ENCODE data around the gene FAXDC2.

Gene FAXDC2

GRCh38 chr5:154860123-154860522, 9.7 kb upstream of the FAXDC2 start:
- peak overlapping the region; percentile 15 for H3K9ac ChIP-seq (ENCODE audit: low read length)
- peaks cover 12% of the 10 kb centered on the region for H3K36me3 ChIP-seq (ENCODE audit: control insufficient read depth, low read depth, low read length)
- no peaks in the 10 kb centered on the region for H3K9me3 ChIP-seq (ENCODE audit: control insufficient read depth, low read depth, low read length)
- peaks cover 10% of the 10 kb centered on the region for H3K4me1 ChIP-seq (ENCODE audit: control insufficient read depth, low read depth, low read length)
- H3K27me3 ChIP-seq (ENCODE audit: control insufficient read depth, insufficient read depth, low read length), result no peaks in the 10 kb centered on the region
- H3K4me3 ChIP-seq (ENCODE audit: low read length), result peak overlapping the region; percentile 94
- H3K27ac ChIP-seq (ENCODE audit: low read length), result no peak overlapping the region

GRCh38 chr5:154858972-154859871, 8.8 kb upstream of the FAXDC2 start:
- H3K27ac ChIP-seq (ENCODE audit: low read length), result peak overlapping the region; percentile 15
- H3K9me3 ChIP-seq (ENCODE audit: control insufficient read depth, low read depth, low read length), result no peaks in the 10 kb centered on the region
- peaks cover 9% of the 10 kb centered on the region for H3K36me3 ChIP-seq (ENCODE audit: control insufficient read depth, low read depth, low read length)
- H3K9ac ChIP-seq (ENCODE audit: low read length), result peak overlapping the region; percentile 97
- H3K4me3 ChIP-seq (ENCODE audit: low read length), result peak overlapping the region; percentile 94
- peaks cover 10% of the 10 kb centered on the region for H3K4me1 ChIP-seq (ENCODE audit: control insufficient read depth, low read depth, low read length)
- no peaks in the 10 kb centered on the region for H3K27me3 ChIP-seq (ENCODE audit: control insufficient read depth, insufficient read depth, low read length)

GRCh38 chr5:154858297-154858971, 8.0 kb upstream of the FAXDC2 start, which contains the start of gene CNOT8:
Gene CNOT8, plus strand, starts transcription at chr5:154858627. Its CDS starts 4,652 bp downstream, at chr5:154863279.
- Histone ChIP-seq H3K36me3 (ENCODE audit: control insufficient read depth, low read depth, low read length) (peaks cover 5% of the 10 kb centered on the region), H3K27me3 (ENCODE audit: control insufficient read depth, insufficient read depth, low read length) (no peaks in the 10 kb centered on the region), H3K4me1 (ENCODE audit: control insufficient read depth, low read depth, low read length) (peaks cover 10% of the 10 kb centered on the region)

GRCh38 chr5:154857530-154858296, 7.3 kb upstream of the FAXDC2 start:
- peaks cover 10% of the 10 kb centered on the region for H3K4me1 ChIP-seq (ENCODE audit: control insufficient read depth, low read depth, low read length)
- peak overlapping the region; percentile 92 for H3K27ac ChIP-seq (ENCODE audit: low read length)
- no peaks in the 10 kb centered on the region for H3K36me3 ChIP-seq (ENCODE audit: control insufficient read depth, low read depth, low read length)
- H3K9ac ChIP-seq (ENCODE audit: low read length), result peak overlapping the region; percentile 97
- H3K4me3 ChIP-seq (ENCODE audit: low read length), result peak overlapping the region; percentile 94
- H3K27me3 ChIP-seq (ENCODE audit: control insufficient read depth, insufficient read depth, low read length), result no peaks in the 10 kb centered on the region
- H3K9me3 ChIP-seq (ENCODE audit: control insufficient read depth, low read depth, low read length), result no peaks in the 10 kb centered on the region

More at GRCh38 chr5:154858297-154858971, 8.0 kb upstream of the FAXDC2 start, which contains the start of gene CNOT8:
- H3K4me3 ChIP-seq (ENCODE audit: low read length), result peak within 1 kb of the TSS; percentile 94
- H3K27ac ChIP-seq (ENCODE audit: low read length), result peak within 1 kb of the TSS; percentile 92
- no peaks in the 10 kb centered on the region for H3K9me3 ChIP-seq (ENCODE audit: control insufficient read depth, low read depth, low read length)
- H3K9ac ChIP-seq (ENCODE audit: low read length), result peak within 1 kb of the TSS; percentile 97

- Histone ChIP-seq H3K4me1 (ENCODE audit: control insufficient read depth, low read depth, low read length) (peaks cover 8% of the 10 kb centered on the region), H3K36me3 (ENCODE audit: control insufficient read depth, low read depth, low read length) (no peaks in the 10 kb centered on the region), H3K9me3 (ENCODE audit: control insufficient read depth, low read depth, low read length) (no peaks in the 10 kb centered on the region), H3K9ac (ENCODE audit: low read length) (no peak overlapping the region), H3K4me3 (ENCODE audit: low read length) (peak overlapping the region; percentile 68), H3K27ac (ENCODE audit: low read length) (peak overlapping the region; percentile 60), H3K27me3 (ENCODE audit: control insufficient read depth, insufficient read depth, low read length) (no peaks in the 10 kb centered on the region)
Observed at GRCh38 chr5:154851351-154851750, 948 bp upstream of the FAXDC2 start.

- Histone ChIP-seq H3K36me3 (ENCODE audit: control insufficient read depth, low read depth, low read length) (no peaks in the 10 kb centered on the region), H3K9me3 (ENCODE audit: control insufficient read depth, low read depth, low read length) (no peaks in the 10 kb centered on the region), H3K9ac (ENCODE audit: low read length) (peak overlapping the region; percentile 60), H3K27me3 (ENCODE audit: control insufficient read depth, insufficient read depth, low read length) (no peaks in the 10 kb centered on the region), H3K4me1 (ENCODE audit: control insufficient read depth, low read depth, low read length) (peaks cover 8% of the 10 kb centered on the region), H3K4me3 (ENCODE audit: low read length) (peak overlapping the region; percentile 68), H3K27ac (ENCODE audit: low read length) (no peak overlapping the region)
Observed at GRCh38 chr5:154849791-154850201, 607 bp downstream of the FAXDC2 start.

- Histone ChIP-seq H3K27ac (ENCODE audit: low read length) (no peak overlapping the region), H3K9me3 (ENCODE audit: control insufficient read depth, low read depth, low read length) (no peaks in the 10 kb centered on the region), H3K36me3 (ENCODE audit: control insufficient read depth, low read depth, low read length) (no peaks in the 10 kb centered on the region), H3K4me3 (ENCODE audit: low read length) (peak overlapping the region; percentile 68), H3K9ac (ENCODE audit: low read length) (no peak overlapping the region), H3K27me3 (ENCODE audit: control insufficient read depth, insufficient read depth, low read length) (no peaks in the 10 kb centered on the region), H3K4me1 (ENCODE audit: control insufficient read depth, low read depth, low read length) (peaks cover 8% of the 10 kb centered on the region)
Observed at GRCh38 chr5:154849264-154849785, 1.1 kb downstream of the FAXDC2 start.

GRCh38 chr5:154844809-154845208, 5.6 kb downstream of the FAXDC2 start:
- Histone ChIP-seq H3K4me3 (ENCODE audit: low read length) (no peak overlapping the region), H3K9ac (ENCODE audit: low read length) (no peak overlapping the region), H3K27ac (ENCODE audit: low read length) (no peak overlapping the region)

GRCh38 chr5:154842689-154843530, 7.5 kb downstream of the FAXDC2 start:
- no peak overlapping the region for H3K4me3 ChIP-seq (ENCODE audit: low read length)
- no peaks in the 10 kb centered on the region for H3K4me1 ChIP-seq (ENCODE audit: control insufficient read depth, low read depth, low read length)
- H3K9me3 ChIP-seq (ENCODE audit: control insufficient read depth, low read depth, low read length), result no peaks in the 10 kb centered on the region
- no peak overlapping the region for H3K9ac ChIP-seq (ENCODE audit: low read length)
- H3K27ac ChIP-seq (ENCODE audit: low read length), result no peak overlapping the region
- H3K27me3 ChIP-seq (ENCODE audit: control insufficient read depth, insufficient read depth, low read length), result no peaks in the 10 kb centered on the region
- no peaks in the 10 kb centered on the region for H3K36me3 ChIP-seq (ENCODE audit: control insufficient read depth, low read depth, low read length)

More at GRCh38 chr5:154844809-154845208, 5.6 kb downstream of the FAXDC2 start:
- Histone ChIP-seq H3K4me1 (ENCODE audit: control insufficient read depth, low read depth, low read length) (no peaks in the 10 kb centered on the region), H3K27me3 (ENCODE audit: control insufficient read depth, insufficient read depth, low read length) (no peaks in the 10 kb centered on the region), H3K9me3 (ENCODE audit: control insufficient read depth, low read depth, low read length) (no peaks in the 10 kb centered on the region), H3K36me3 (ENCODE audit: control insufficient read depth, low read depth, low read length) (no peaks in the 10 kb centered on the region)

- H3K9ac ChIP-seq (ENCODE audit: low read length), result no peak overlapping the region
- no peaks in the 10 kb centered on the region for H3K36me3 ChIP-seq (ENCODE audit: control insufficient read depth, low read depth, low read length)
- no peak overlapping the region for H3K4me3 ChIP-seq (ENCODE audit: low read length)
- H3K4me1 ChIP-seq (ENCODE audit: control insufficient read depth, low read depth, low read length), result no peaks in the 10 kb centered on the region
- no peak overlapping the region for H3K27ac ChIP-seq (ENCODE audit: low read length)
- H3K27me3 ChIP-seq (ENCODE audit: control insufficient read depth, insufficient read depth, low read length), result no peaks in the 10 kb centered on the region
- no peaks in the 10 kb centered on the region for H3K9me3 ChIP-seq (ENCODE audit: control insufficient read depth, low read depth, low read length)
Observed at GRCh38 chr5:154841273-154841661, 9.1 kb downstream of the FAXDC2 start.

All from iPS-18a (cell line).